Measurements from ENCODE around the gene ZMYND11. TPM values are rescaled to one million over a fixed set of nuclear protein-coding genes. Genes with fewer than 3 reads are reported as not detected.

ZMYND11 gene
- total and polyA plus RNA-seq, 8 donors, result 11.9 to 288 (median 42.4) TPM

DNA sequence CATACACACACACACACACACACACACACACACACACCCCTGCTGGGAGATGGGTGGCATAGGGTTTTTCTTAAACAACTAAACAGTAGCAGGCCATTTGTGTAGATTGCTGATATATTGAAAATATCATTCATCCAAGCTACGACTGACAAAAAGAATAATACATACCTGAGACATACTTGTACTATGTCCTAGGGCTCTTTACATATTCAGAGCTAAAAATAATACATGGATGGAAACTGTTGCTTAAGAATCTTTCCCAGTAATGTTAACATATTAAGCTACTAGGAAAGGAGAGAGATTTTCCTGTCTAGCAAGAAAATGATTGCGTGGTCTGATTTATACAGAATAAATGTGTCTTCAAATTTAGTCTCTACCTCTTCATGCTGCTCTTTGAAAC is 46.0 kb upstream of the ZMYND11 start:
- H3K4me3 ChIP-seq, result no peak overlapping the region
- H3K27me3 ChIP-seq, result no peaks in the 10 kb centered on the region
- no peak overlapping the region for H3K27ac ChIP-seq
- 73 to 76% (median 75%) methylated on average over 2 of the region's 2 CpGs for WGBS, 5 donors
- no peak for DNase-seq
- peaks cover 7 to 30% (median 27%) of the 10 kb centered on the region in 4 donors for H3K4me1 ChIP-seq
- no peaks in the 10 kb centered on the region for H3K9me3 ChIP-seq
- intact Hi-C loops (cut with DNase I; ENCODE audit: low total_unique reads), result no loop called here
- H3K36me3 ChIP-seq, result no peaks in the 10 kb centered on the region
- TF ChIP-seq POLR2AphosphoS5 (IDR thresholded peaks at IDR 0.05), result no peak
- TF ChIP-seq POLR2A (IDR thresholded peaks at IDR 0.05), result no peak
- TF ChIP-seq, protein P1, sequence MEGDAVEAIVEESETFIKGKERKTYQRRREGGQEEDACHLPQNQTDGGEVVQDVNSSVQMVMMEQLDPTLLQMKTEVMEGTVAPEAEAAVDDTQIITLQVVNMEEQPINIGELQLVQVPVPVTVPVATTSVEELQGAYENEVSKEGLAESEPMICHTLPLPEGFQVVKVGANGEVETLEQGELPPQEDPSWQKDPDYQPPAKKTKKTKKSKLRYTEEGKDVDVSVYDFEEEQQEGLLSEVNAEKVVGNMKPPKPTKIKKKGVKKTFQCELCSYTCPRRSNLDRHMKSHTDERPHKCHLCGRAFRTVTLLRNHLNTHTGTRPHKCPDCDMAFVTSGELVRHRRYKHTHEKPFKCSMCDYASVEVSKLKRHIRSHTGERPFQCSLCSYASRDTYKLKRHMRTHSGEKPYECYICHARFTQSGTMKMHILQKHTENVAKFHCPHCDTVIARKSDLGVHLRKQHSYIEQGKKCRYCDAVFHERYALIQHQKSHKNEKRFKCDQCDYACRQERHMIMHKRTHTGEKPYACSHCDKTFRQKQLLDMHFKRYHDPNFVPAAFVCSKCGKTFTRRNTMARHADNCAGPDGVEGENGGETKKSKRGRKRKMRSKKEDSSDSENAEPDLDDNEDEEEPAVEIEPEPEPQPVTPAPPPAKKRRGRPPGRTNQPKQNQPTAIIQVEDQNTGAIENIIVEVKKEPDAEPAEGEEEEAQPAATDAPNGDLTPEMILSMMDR (IDR thresholded peaks at IDR 0.05), result no peak
- no peak for TF ChIP-seq EP300 (IDR thresholded peaks at IDR 0.05)

DNA sequence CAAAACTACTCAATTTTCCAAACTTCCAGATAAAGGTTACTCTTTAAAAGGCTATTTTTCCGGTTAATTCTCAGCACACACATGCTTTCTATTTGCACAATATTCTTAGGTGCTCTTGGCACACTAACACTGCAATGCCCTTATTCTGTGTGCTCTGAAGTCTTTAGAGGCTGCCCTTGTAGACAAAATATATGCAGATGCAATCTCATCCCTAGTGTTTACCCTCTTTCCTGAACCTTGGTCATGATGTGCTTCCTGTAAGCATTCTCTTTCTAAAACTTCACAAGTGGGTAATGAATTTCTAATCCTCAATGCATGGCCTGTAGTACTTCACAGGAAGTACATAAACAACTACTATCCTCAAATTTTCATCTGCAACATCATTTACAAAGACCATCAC is 45.1 kb upstream of the ZMYND11 start:
- peaks cover 0 to 9% (median 5%) of the 10 kb centered on the region in 4 donors for H3K9me3 ChIP-seq
- H3K4me3 ChIP-seq, result no peak overlapping the region
- TF ChIP-seq EP300 (IDR thresholded peaks at IDR 0.05), result no peak
- TF ChIP-seq, protein P1 (IDR thresholded peaks at IDR 0.05), result no peak
- TF ChIP-seq POLR2A (IDR thresholded peaks at IDR 0.05), result no peak
- TF ChIP-seq POLR2AphosphoS5 (IDR thresholded peaks at IDR 0.05), result no peak
- WGBS, 5 donors, result 48 to 79% (median 73%) methylated on average over 1 of the region's 1 CpG
- no peaks in the 10 kb centered on the region for H3K27me3 ChIP-seq
- H3K27ac ChIP-seq, result no peak overlapping the region
- intact Hi-C loops (cut with DNase I; ENCODE audit: low total_unique reads), result no loop called here
- no peak for DNase-seq
- no peaks in the 10 kb centered on the region for H3K36me3 ChIP-seq
- peaks cover 7 to 30% (median 27%) of the 10 kb centered on the region in 4 donors for H3K4me1 ChIP-seq

DNA sequence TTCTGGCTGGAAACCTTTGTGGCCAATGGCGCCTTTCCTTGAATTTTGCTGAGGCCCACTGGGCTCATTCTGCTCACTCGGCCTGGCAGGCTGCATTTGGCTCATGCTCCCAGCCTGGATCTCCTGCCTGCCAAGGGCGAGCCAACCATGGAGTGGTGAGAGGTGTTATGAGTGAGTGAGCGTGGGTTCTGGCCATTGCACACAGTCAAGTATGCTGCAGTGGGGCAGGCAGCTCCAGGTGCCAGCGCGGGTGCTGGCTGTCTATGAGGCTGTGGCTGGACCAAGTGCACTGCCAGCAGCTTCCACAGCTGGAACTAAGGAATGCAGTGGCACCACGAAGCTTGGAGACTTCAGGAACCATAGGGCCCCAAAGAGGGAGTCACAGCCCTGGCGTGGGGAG is 43.9 kb upstream of the ZMYND11 start:
- Histone ChIP-seq H3K27me3 (no peaks in the 10 kb centered on the region), H3K9me3 (peaks cover 4 to 20% (median 16%) of the 10 kb centered on the region in 4 donors), H3K4me3 (no peak overlapping the region), H3K27ac (no peak overlapping the region), H3K36me3 (no peaks in the 10 kb centered on the region), H3K4me1 (peaks cover 7 to 30% (median 27%) of the 10 kb centered on the region in 4 donors)
- intact Hi-C loops (cut with DNase I; ENCODE audit: low total_unique reads), result no loop called here
- WGBS, 5 donors, result 76 to 92% (median 86%) methylated on average over 8 of the region's 8 CpGs
- DNase-seq, result no peak
- TF ChIP-seq POLR2AphosphoS5 (IDR thresholded peaks at IDR 0.05) (no peak), EP300 (IDR thresholded peaks at IDR 0.05) (no peak), POLR2A (IDR thresholded peaks at IDR 0.05) (no peak)
- TF ChIP-seq, protein P1 (IDR thresholded peaks at IDR 0.05), result no peak

DNA sequence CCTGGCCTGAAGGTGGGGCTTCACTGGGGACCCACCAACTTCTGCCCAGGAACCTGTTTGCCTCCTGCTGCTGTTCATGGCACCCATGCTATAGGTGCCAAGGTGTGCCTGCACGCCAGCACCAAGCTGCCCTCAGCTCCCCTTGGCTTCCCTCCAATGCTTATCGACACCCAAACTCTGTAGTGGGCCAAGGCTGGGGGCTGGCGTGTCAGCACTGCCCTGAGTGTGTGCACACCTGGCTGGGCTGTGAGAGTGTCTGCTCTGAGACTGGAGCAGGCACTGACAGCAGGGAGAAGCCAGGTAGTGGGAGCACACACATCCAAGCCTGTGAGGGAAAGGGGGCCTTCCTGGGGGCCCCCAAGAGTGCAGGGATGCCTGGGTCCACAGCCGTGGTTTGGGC is 43.1 kb upstream of the ZMYND11 start:
- Histone ChIP-seq H3K27me3 (no peaks in the 10 kb centered on the region), H3K4me3 (no peak overlapping the region), H3K9me3 (peaks cover 4 to 29% (median 23%) of the 10 kb centered on the region in 4 donors), H3K4me1 (peaks cover 7 to 24% (median 23%) of the 10 kb centered on the region in 4 donors), H3K36me3 (no peaks in the 10 kb centered on the region), H3K27ac (peak overlapping the region in 3 of 5 donors; percentile 19 to 47 (median 40))
- DNase-seq, result peak in 1 of 2 donors; percentile 62
- 29 to 53% (median 36%) methylated on average over 3 to 4 of the region's 4 CpGs for WGBS, 5 donors
- intact Hi-C loops (cut with DNase I; ENCODE audit: low total_unique reads), result no loop called here
- TF ChIP-seq EP300 (IDR thresholded peaks at IDR 0.05) (no peak), POLR2AphosphoS5 (IDR thresholded peaks at IDR 0.05) (no peak), POLR2A (IDR thresholded peaks at IDR 0.05) (no peak)
- TF ChIP-seq, protein P1 (IDR thresholded peaks at IDR 0.05), result no peak

All from stomach (tissue), 9 donors.